Neuronal stem cell (in vitro differentiated cells): ENCODE data around the gene SIGLECL1.

ENCODE experiments used
- DNase-seq: peaks from one replicate; pipeline ENCODE4 v3.0.0-alpha.2; 2013; ENCODE audit warnings: low spot score
- H2AFZ ChIP-seq: one replicate; pipeline ENCODE4 v1.6.1; 2013; ENCODE audit warnings: mild to moderate bottlenecking, low read length, inconsistent platforms
- H2AK5ac ChIP-seq: 2 replicates; pipeline ENCODE4 v1.6.1; 2013; ENCODE audit warnings: low read depth, mild to moderate bottlenecking, inconsistent platforms, low read length, moderate library complexity, mixed read lengths
- H2BK120ac ChIP-seq: 2 replicates; pipeline ENCODE4 v1.6.1; 2013; ENCODE audit warnings: low read depth, mild to moderate bottlenecking, inconsistent platforms, low read length, moderate library complexity, mixed read lengths
- H2BK12ac ChIP-seq: one replicate; pipeline ENCODE4 v1.6.1; 2013; ENCODE audit warnings: low read length, inconsistent platforms
- H2BK15ac ChIP-seq: 2 replicates; pipeline ENCODE4 v1.6.1; 2013; ENCODE audit warnings: mild to moderate bottlenecking, low read length, inconsistent platforms, mixed read lengths
- H2BK5ac ChIP-seq: one replicate; pipeline ENCODE4 v1.6.1; 2013; ENCODE audit warnings: inconsistent platforms, mild to moderate bottlenecking, low read length, moderate library complexity
- H3K14ac ChIP-seq: one replicate; pipeline ENCODE4 v1.6.1; 2013; ENCODE audit warnings: low read length, inconsistent platforms
- H3K18ac ChIP-seq: 2 replicates; pipeline ENCODE4 v1.6.1; 2013; ENCODE audit warnings: low read length, inconsistent platforms
- H3K23ac ChIP-seq: 2 replicates; pipeline ENCODE4 v1.6.1; 2013; ENCODE audit warnings: low read depth, mild to moderate bottlenecking, mixed read lengths, low read length, inconsistent platforms; ENCODE audit not compliant: poor library complexity
- H3K27ac ChIP-seq: replicated peaks from 3 replicates; pipeline ENCODE4 v1.5.1; 2013; ENCODE audit warnings: low read length, inconsistent platforms
- H3K27me3 ChIP-seq, 3 experiments: 2 replicates each; pipeline ENCODE4 v1.6.1; 2013; ENCODE audit warnings: low read length in 3 of 3, mild to moderate bottlenecking in 2 of 3, inconsistent platforms in 1 of 3, low read depth in 1 of 3, mixed read lengths in 1 of 3, moderate library complexity in 1 of 3; ENCODE audit not compliant: control insufficient read depth in 3 of 3, insufficient read depth in 3 of 3
- H3K36me3 ChIP-seq, 2 donors: replicated peaks in 1 of 2; 2 replicates each; pipeline ENCODE4 v1.6.1; 2013; ENCODE audit warnings: low read length in 2 of 2; ENCODE audit not compliant: control insufficient read depth in 2 of 2, insufficient read depth in 2 of 2
- H3K4ac ChIP-seq: 2 replicates; pipeline ENCODE4 v1.6.1; 2013; ENCODE audit warnings: inconsistent platforms, mild to moderate bottlenecking, low read length, moderate library complexity
- H3K4me1 ChIP-seq, 2 donors: 1 replicate in 1 of 2; 2 replicates in 1 of 2; pipeline ENCODE4 v1.6.1; 2013; ENCODE audit warnings: low read length in 2 of 2, low read depth in 1 of 2; ENCODE audit not compliant: control insufficient read depth in 2 of 2, insufficient read depth in 1 of 2
- H3K4me2 ChIP-seq: one replicate; pipeline ENCODE4 v1.6.1; 2013; ENCODE audit warnings: mild to moderate bottlenecking, low read length, inconsistent platforms; ENCODE audit not compliant: insufficient read depth, poor library complexity, severe bottlenecking
- H3K4me3 ChIP-seq, 2 donors: 2 replicates each; pipeline ENCODE4 v1.5.1; 2013; ENCODE audit warnings: low read length in 2 of 2, mild to moderate bottlenecking in 2 of 2, inconsistent platforms in 1 of 2, moderate library complexity in 1 of 2
- H3K79me1 ChIP-seq: one replicate; pipeline ENCODE4 v1.6.1; 2013; ENCODE audit warnings: low read depth, mild to moderate bottlenecking, inconsistent platforms, low read length, moderate library complexity
- H3K9ac ChIP-seq: one replicate; pipeline ENCODE4 v1.6.1; 2013; ENCODE audit warnings: mild to moderate bottlenecking, low read depth, low read length, inconsistent platforms; ENCODE audit not compliant: poor library complexity
- H3K9me3 ChIP-seq, 2 donors: replicated peaks in 1 of 2; 2 replicates each; pipeline versions ENCODE3 to v1.6.1; 2013; ENCODE audit warnings: low read length in 2 of 2, mild to moderate bottlenecking in 2 of 2, inconsistent platforms in 1 of 2, low read depth in 1 of 2, mixed read lengths in 1 of 2, moderate library complexity in 1 of 2; ENCODE audit not compliant: control insufficient read depth in 2 of 2, insufficient read depth in 1 of 2
- H4K8ac ChIP-seq: one replicate; pipeline ENCODE4 v1.6.1; 2013; ENCODE audit warnings: low read depth, mild to moderate bottlenecking, inconsistent platforms, low read length, moderate library complexity
- H4K91ac ChIP-seq: one replicate; pipeline ENCODE4 v1.6.1; 2013; ENCODE audit warnings: low read length, low read depth, mild to moderate bottlenecking, inconsistent platforms; ENCODE audit not compliant: poor library complexity
- WGBS, 2 donors: extraction: QIAGEN DNeasy Blood & Tissue Kit; methylation state at CpG; one replicate each; pipeline ENCODE4 v1.1.7; 2013; ENCODE audit warnings: missing lambda C conversion rate in 2 of 2, mixed read lengths in 1 of 2; ENCODE audit not compliant: insufficient read length in 2 of 2, insufficient replicate concordance in 1 of 2; ENCODE audit errors: extremely low coverage in 2 of 2; 5-methylcytosine and 5-hydroxymethylcytosine counted together

Gene SIGLECL1

DNA sequence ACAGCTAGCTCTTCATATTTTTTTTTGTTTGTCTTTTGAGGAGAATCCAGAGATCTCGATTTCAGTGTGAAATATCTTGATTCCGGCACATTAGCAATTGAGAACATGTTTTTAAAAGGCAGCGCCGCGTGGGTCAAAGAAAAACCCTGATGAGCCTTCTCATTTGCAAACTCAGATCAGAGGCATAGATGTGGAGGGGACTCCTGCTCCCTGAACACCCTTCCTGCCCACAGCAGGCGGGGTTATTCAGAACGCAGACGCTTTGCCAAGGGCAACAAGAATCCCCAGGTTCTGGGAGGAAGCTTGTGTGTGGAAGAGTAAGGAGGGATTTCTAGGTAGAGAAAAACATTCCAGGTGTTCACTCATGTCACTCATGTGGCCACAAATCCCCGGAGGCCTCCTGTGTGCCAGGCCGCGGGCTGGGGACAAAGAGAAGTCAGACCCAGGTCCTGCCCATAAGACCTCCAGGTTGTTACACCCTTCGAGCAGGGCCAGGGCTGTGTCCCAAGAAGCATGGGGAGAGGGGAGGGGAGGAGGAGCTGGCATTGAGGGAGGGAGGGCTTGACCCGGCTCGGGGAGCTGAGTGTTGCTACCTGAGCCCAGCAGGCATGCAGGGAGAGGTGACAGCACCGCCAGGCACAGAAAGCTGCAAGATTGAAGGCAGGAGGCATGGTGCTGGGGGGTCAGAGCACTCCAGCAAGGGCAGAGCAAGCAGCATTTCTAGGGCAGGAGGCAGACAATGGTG is 44.7 kb downstream of the SIGLECL1 start:
- H3K27ac ChIP-seq: no peak overlapping the region
- no peak overlapping the region for H3K14ac ChIP-seq
- WGBS, 2 donors: no CpG with 5 or more reads among the region's 15 CpGs
- no peak overlapping the region for H2BK12ac ChIP-seq
- peak overlapping the region; percentile 44 for H3K23ac ChIP-seq
- no peak for DNase-seq
- H3K18ac ChIP-seq: peak overlapping the region; percentile 50
- no peak overlapping the region for H4K8ac ChIP-seq
- peaks cover 0 to 4% (median 0%) of the 10 kb centered on the region in 3 experiments for H3K27me3 ChIP-seq
- H3K79me1 ChIP-seq: no peaks in the 10 kb centered on the region
- peak overlapping the region; percentile 3 for H2BK15ac ChIP-seq
- H3K4me3 ChIP-seq: no peak overlapping the region
- H2BK120ac ChIP-seq: no peak overlapping the region
- no peaks in the 10 kb centered on the region for H3K9me3 ChIP-seq
- H3K36me3 ChIP-seq: no peaks in the 10 kb centered on the region
- peak overlapping the region; percentile 46 for H3K9ac ChIP-seq
- no peak overlapping the region for H4K91ac ChIP-seq
- no peak overlapping the region for H2AFZ ChIP-seq
- H3K4me1 ChIP-seq: peaks cover 14 to 18% of the 10 kb centered on the region in 2 donors
- H2BK5ac ChIP-seq: no peak overlapping the region
- H3K4ac ChIP-seq: no peak overlapping the region
- no peak overlapping the region for H3K4me2 ChIP-seq
- no peak overlapping the region for H2AK5ac ChIP-seq

DNA sequence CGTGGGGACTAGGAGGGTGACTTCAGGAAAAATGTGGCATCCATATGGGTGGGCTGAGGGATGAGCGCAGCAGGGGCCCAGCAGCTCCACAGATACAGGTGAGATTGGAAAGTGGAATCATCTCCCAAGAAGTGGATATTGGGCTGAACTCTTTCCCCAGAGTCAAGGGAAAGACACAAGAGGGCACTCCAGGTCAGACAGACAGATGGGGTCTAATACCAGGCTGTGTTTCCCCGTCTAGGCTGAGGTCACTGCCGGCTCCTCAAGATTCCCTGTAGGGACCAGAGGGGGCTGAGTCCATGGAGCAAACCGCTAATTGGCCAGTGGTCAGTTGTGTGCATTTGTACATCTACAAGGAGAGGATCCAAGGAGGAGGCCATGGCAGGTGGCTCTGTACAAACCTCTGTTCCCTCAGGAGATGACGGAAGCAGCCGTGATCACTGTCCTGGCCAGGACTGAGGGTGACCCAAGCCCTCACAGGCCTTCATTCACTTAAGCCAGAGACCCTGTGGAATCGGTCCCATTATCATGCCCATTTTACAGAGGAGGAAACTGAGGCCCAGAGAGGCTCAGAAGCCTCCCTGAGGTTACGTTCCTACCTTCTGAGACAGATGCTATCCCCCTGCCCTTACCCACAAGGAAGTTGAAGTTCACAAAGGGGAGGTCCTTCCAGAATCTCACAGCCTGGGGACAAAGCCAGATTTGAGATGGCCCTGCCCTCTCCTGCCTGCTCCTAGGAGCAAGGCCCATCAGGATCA is 45.6 kb downstream of the SIGLECL1 start:
- Histone ChIP-seq H3K36me3 (no peaks in the 10 kb centered on the region), H2BK12ac (no peak overlapping the region), H3K4ac (no peak overlapping the region), H3K14ac (no peak overlapping the region), H3K23ac (peak overlapping the region; percentile 44), H2BK5ac (no peak overlapping the region), H2AFZ (no peak overlapping the region), H4K91ac (no peak overlapping the region), H3K27me3 (peaks cover 0 to 4% (median 0%) of the 10 kb centered on the region in 3 experiments), H4K8ac (no peak overlapping the region), H3K9me3 (no peaks in the 10 kb centered on the region), H3K27ac (no peak overlapping the region), H3K4me1 (peaks cover 14 to 18% of the 10 kb centered on the region in 2 donors), H3K9ac (no peak overlapping the region), H3K4me3 (peak overlapping the region in 1 of 2 donors; percentile 13), H2BK15ac (peak overlapping the region; percentile 3), H3K79me1 (no peaks in the 10 kb centered on the region), H2AK5ac (peak overlapping the region; percentile 24), H2BK120ac (no peak overlapping the region), H3K4me2 (no peak overlapping the region), H3K18ac (peak overlapping the region; percentile 41)
- DNase-seq: no peak
- WGBS, 2 donors: no CpG with 5 or more reads among the region's 9 CpGs

DNA sequence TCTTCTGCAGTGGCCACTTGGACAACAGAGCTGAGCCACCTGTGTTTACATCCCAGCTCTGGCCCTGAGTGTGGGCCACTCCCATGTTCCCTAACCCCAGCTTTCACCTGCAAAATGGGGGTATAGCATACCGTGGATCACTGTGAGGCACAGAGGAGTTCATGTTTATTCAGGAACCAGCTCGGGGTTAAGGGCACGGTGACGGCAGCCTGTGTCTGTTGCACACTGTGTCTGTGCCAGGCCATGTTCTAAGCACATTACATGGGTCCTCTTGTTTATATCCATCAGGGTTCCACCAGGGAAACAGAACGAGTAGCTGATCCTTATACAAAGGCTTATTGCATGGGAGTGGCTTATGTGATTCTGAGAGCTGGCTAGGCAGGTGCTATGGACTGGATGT is 46.5 kb downstream of the SIGLECL1 start:
- H2BK15ac ChIP-seq: no peak overlapping the region
- H3K27ac ChIP-seq: no peak overlapping the region
- no peak overlapping the region for H4K91ac ChIP-seq
- no peak overlapping the region for H2BK120ac ChIP-seq
- DNase-seq: no peak
- no peak overlapping the region for H3K4ac ChIP-seq
- H3K14ac ChIP-seq: no peak overlapping the region
- no peaks in the 10 kb centered on the region for H3K36me3 ChIP-seq
- H3K18ac ChIP-seq: no peak overlapping the region
- no peaks in the 10 kb centered on the region for H3K9me3 ChIP-seq
- H4K8ac ChIP-seq: no peak overlapping the region
- H2BK5ac ChIP-seq: no peak overlapping the region
- H3K4me2 ChIP-seq: no peak overlapping the region
- no CpG with 5 or more reads among the region's 5 CpGs for WGBS, 2 donors
- no peak overlapping the region for H2BK12ac ChIP-seq
- H3K79me1 ChIP-seq: no peaks in the 10 kb centered on the region
- no peak overlapping the region for H3K4me3 ChIP-seq
- H2AFZ ChIP-seq: no peak overlapping the region
- peaks cover 14 to 18% of the 10 kb centered on the region in 2 donors for H3K4me1 ChIP-seq
- H3K27me3 ChIP-seq: peaks cover 0 to 4% (median 0%) of the 10 kb centered on the region in 3 experiments
- H2AK5ac ChIP-seq: no peak overlapping the region
- no peak overlapping the region for H3K9ac ChIP-seq
- H3K23ac ChIP-seq: no peak overlapping the region

- Histone ChIP-seq H3K4me3 (no peak overlapping the region), H3K27ac (no peak overlapping the region), H3K79me1 (no peaks in the 10 kb centered on the region), H2BK120ac (no peak overlapping the region), H3K18ac (no peak overlapping the region), H4K8ac (no peak overlapping the region), H3K9ac (no peak overlapping the region), H3K27me3 (peaks cover 0 to 4% (median 0%) of the 10 kb centered on the region in 3 experiments), H3K4ac (no peak overlapping the region), H2AK5ac (no peak overlapping the region), H2BK12ac (no peak overlapping the region), H2BK15ac (no peak overlapping the region), H2BK5ac (no peak overlapping the region), H3K36me3 (no peaks in the 10 kb centered on the region), H3K4me2 (no peak overlapping the region), H3K23ac (no peak overlapping the region), H3K4me1 (peaks cover 0 to under 1% of the 10 kb centered on the region in 2 donors), H2AFZ (no peak overlapping the region), H3K14ac (no peak overlapping the region), H4K91ac (no peak overlapping the region), H3K9me3 (peaks cover 0 to 2% of the 10 kb centered on the region in 2 donors)
- no CpG with 5 or more reads among the region's 7 CpGs for WGBS, 2 donors
- no peak for DNase-seq
Measured at GRCh38 chr19:51301266-51301665, 50.4 kb downstream of the SIGLECL1 start.
